OCI-LY1 (cell line): Measurements from ENCODE around the gene NDUFC1.

Experiments
- H2AFZ ChIP-seq: fragments of 200-600 bp; sonication (generic), shearing (Covaris generic); 2 replicates; pipeline ENCODE4 v1.6.0; 2014; ENCODE audit warnings: antibody characterized with exemption, mild to moderate bottlenecking, low read length
- H3F3A ChIP-seq: fragments of 200-600 bp; sonication (generic), shearing (Covaris generic); 2 replicates; pipeline ENCODE4 v1.6.0; 2014; ENCODE audit warnings: mild to moderate bottlenecking, antibody characterized with exemption, low read length, moderate library complexity; ENCODE audit not compliant: insufficient read depth
- H3K27ac ChIP-seq: fragments of 200-600 bp; sonication (generic); 2 replicates; pipeline ENCODE4 v1.5.1; 2014; ENCODE audit warnings: low read length, mixed run types, mild to moderate bottlenecking, low read depth; ENCODE audit not compliant: poor library complexity, severe bottlenecking
- H3K27me3 ChIP-seq: fragments of 200-600 bp; sonication (generic); 2 replicates; pipeline ENCODE4 v1.6.0; 2014; ENCODE audit warnings: antibody characterized with exemption, mild to moderate bottlenecking, low read length, moderate library complexity; ENCODE audit not compliant: insufficient read depth
- H3K36me3 ChIP-seq: fragments of 200-600 bp; sonication (generic); 2 replicates; pipeline ENCODE4 v1.6.1; 2014; ENCODE audit warnings: mild to moderate bottlenecking, antibody characterized with exemption, low read length, moderate library complexity, mixed read lengths; ENCODE audit not compliant: insufficient read depth
- H3K4me1 ChIP-seq: fragments of 200-600 bp; sonication (generic); 2 replicates; pipeline ENCODE4 v1.5.1; 2014; ENCODE audit warnings: mild to moderate bottlenecking, low read length, moderate library complexity; ENCODE audit not compliant: insufficient read depth, severe bottlenecking
- H3K4me2 ChIP-seq: fragments of 200-600 bp; sonication (generic), shearing (Covaris generic); 2 replicates; pipeline ENCODE4 v1.6.1; 2014; ENCODE audit warnings: low read length
- H3K4me3 ChIP-seq: fragments of 200-600 bp; sonication (generic); 2 replicates; pipeline ENCODE4 v1.5.1; 2014; ENCODE audit warnings: low read length, low read depth, mild to moderate bottlenecking, mixed read lengths; ENCODE audit not compliant: poor library complexity, severe bottlenecking
- H3K79me2 ChIP-seq: fragments of 200-600 bp; shearing (Covaris generic); 2 replicates; pipeline ENCODE4 v1.6.1; 2016; ENCODE audit warnings: mixed run types, low read length, mixed read lengths; ENCODE audit not compliant: insufficient read depth
- H3K9ac ChIP-seq: fragments of 200-600 bp; sonication (generic), shearing (Covaris generic); 2 replicates; pipeline ENCODE4 v1.6.1; 2014; ENCODE audit warnings: mild to moderate bottlenecking, low read length, mixed read lengths
- H3K9me2 ChIP-seq: fragments of 200-600 bp; sonication (generic), shearing (Covaris generic); 2 replicates; pipeline ENCODE4 v1.6.1; 2014; ENCODE audit warnings: low read depth, mild to moderate bottlenecking, low read length, mixed read lengths
- H3K9me3 ChIP-seq: fragments of 200-600 bp; shearing (Covaris generic); 2 replicates; pipeline ENCODE4 v1.6.1; 2014; ENCODE audit warnings: low read length, mixed read lengths
- H4K20me1 ChIP-seq: fragments of 200-600 bp; sonication (generic), shearing (Covaris generic); 2 replicates; pipeline ENCODE4 v1.6.0; 2016; ENCODE audit warnings: mild to moderate bottlenecking, low read length; ENCODE audit not compliant: insufficient read depth
- CTCF ChIP-seq: fragments of 200-600 bp; sonication (generic), shearing (Covaris generic); IDR thresholded peaks from 2 replicates; pipeline ENCODE4 v1.5.1; 2017; ENCODE audit warnings: mild to moderate bottlenecking, antibody characterized with exemption, low read length, moderate library complexity, mixed read lengths
- EZH2 ChIP-seq: fragments of 200-600 bp; sonication (generic), shearing (Covaris generic); IDR thresholded peaks from 2 replicates; pipeline ENCODE4 v1.8.0; 2017; ENCODE audit warnings: borderline replicate concordance, mixed run types, mild to moderate bottlenecking, antibody characterized with exemption, low read length, moderate library complexity, mixed read lengths

NDUFC1 gene

GRCh38 chr4:139278912-139279759, 23.1 kb downstream of the NDUFC1 start:
- Histone ChIP-seq H3K4me2 (peak overlapping the region; percentile 65; the same call in 1 of the 2 replicates), H3K4me3 (no peak overlapping the region), H3K27me3 (no peaks in the 10 kb centered on the region), H3K4me1 (no peaks in the 10 kb centered on the region), H3K79me2 (no peaks in the 10 kb centered on the region), H3F3A (no peaks in the 10 kb centered on the region), H3K9ac (no peak overlapping the region), H3K27ac (no peak overlapping the region), H2AFZ (no peak overlapping the region), H3K9me3 (no peaks in the 10 kb centered on the region), H3K36me3 (no peaks in the 10 kb centered on the region; the same call in 1 of the 2 replicates), H4K20me1 (no peaks in the 10 kb centered on the region), H3K9me2 (no peaks in the 10 kb centered on the region)
- TF ChIP-seq EZH2 = no peak
- no peak for TF ChIP-seq CTCF

DNA sequence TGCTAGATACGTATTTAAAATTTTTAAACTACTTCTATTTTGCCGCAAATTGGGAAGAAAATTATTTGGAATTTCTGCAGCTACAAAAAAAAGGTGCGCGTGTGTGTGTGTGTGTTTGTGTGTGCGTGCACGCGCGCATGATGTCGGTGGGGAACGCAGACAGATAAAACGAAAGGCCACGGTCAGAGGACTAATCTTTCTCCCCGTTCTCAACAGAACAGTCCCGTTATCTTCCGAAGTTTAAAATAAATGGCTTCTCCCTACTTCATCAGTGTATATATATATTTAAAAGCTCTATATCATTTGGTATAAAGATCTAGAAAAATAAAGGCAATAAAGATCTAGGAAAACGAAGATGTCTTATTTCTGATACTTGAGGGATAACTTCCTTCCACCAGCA, 23.8 kb downstream of the NDUFC1 start:
- no peaks in the 10 kb centered on the region for H3K79me2 ChIP-seq
- H4K20me1 ChIP-seq = no peaks in the 10 kb centered on the region
- no peak overlapping the region for H3K4me3 ChIP-seq
- H3K27me3 ChIP-seq = no peaks in the 10 kb centered on the region
- H3K27ac ChIP-seq = no peak overlapping the region
- H3K9ac ChIP-seq = no peak overlapping the region
- H3K36me3 ChIP-seq = no peaks in the 10 kb centered on the region
- H3K4me2 ChIP-seq = no peak overlapping the region
- H3K9me3 ChIP-seq = no peaks in the 10 kb centered on the region
- no peaks in the 10 kb centered on the region for H3K4me1 ChIP-seq
- no peak overlapping the region for H2AFZ ChIP-seq
- no peaks in the 10 kb centered on the region for H3F3A ChIP-seq
- TF ChIP-seq CTCF (no peak), EZH2 (no peak)
- no peaks in the 10 kb centered on the region for H3K9me2 ChIP-seq

DNA sequence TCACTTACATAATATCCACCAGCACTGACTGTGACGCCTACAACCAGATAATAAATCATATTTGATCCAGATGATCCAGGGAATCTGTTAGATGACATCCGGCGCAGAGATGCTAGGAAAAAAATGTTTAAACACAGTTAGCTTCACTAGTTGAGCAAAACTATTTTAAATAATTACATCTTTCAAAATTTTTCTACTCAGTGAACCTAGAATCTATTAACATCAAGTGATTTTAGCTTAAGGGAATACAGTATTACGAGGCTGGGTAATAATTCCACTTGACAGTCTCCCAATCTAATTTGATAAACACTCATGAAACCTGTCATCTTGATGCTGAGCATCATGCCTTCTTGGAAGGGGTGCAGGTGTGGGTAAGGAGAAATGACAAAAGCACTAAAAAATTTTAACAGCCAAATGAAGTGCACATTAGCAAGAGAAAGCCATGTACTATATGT, 27.0 kb downstream of the NDUFC1 start:
- Histone ChIP-seq H3K9me3 (no peaks in the 10 kb centered on the region), H3K4me3 (no peak overlapping the region), H3K79me2 (no peaks in the 10 kb centered on the region), H2AFZ (no peak overlapping the region), H3K9ac (no peak overlapping the region), H3F3A (no peaks in the 10 kb centered on the region), H3K4me1 (no peaks in the 10 kb centered on the region), H3K4me2 (no peak overlapping the region), H3K27ac (no peak overlapping the region), H3K27me3 (no peaks in the 10 kb centered on the region), H3K36me3 (no peaks in the 10 kb centered on the region), H3K9me2 (no peaks in the 10 kb centered on the region), H4K20me1 (no peaks in the 10 kb centered on the region)
- TF ChIP-seq EZH2 (no peak), CTCF (no peak)
